GM18511 (cell line): Measurements from ENCODE around the gene BRF1.
A peak's percentile ranks its signal among the peaks of the same experiment; 100 is the strongest.
"Not testable (repeated sequence)": the region's sequence is repeated elsewhere in the genome, so short reads cannot be mapped to it uniquely, and the experiment has no call there.

Source experiments
- ATAC-seq: cut with Tn5 transposase; IDR thresholded peaks from one replicate; pipeline ENCODE4 v1.9.1; 2021; ENCODE audit warnings: mild to moderate bottlenecking, moderate library complexity; ENCODE audit not compliant: unreplicated experiment

The BRF1 gene

GRCh38 chr14:105297311-105297710 is 3.5 kb downstream of the BRF1 start:
- not testable (repeated sequence) for ATAC-seq

GRCh38 chr14:105294142-105294597 is 6.6 kb downstream of the BRF1 start:
- peak; percentile 70 for ATAC-seq

GRCh38 chr14:105292826-105293711 is 7.7 kb downstream of the BRF1 start:
- ATAC-seq: peak; percentile 26

- ATAC-seq: no peak
Measured at GRCh38 chr14:105290621-105291346, 10.0 kb downstream of the BRF1 start.

GRCh38 chr14:105288936-105289335 is 11.9 kb downstream of the BRF1 start:
- not testable (repeated sequence) for ATAC-seq

GRCh38 chr14:105287249-105288102 is 13.3 kb downstream of the BRF1 start:
- ATAC-seq: no peak

GRCh38 chr14:105286759-105287144 is 14.0 kb downstream of the BRF1 start:
- ATAC-seq: no peak

GRCh38 chr14:105285174-105285573 is 15.6 kb downstream of the BRF1 start:
- no peak for ATAC-seq

- ATAC-seq: no peak
Measured at GRCh38 chr14:105283899-105284298, 16.9 kb downstream of the BRF1 start.

- ATAC-seq: no peak
Measured at GRCh38 chr14:105283028-105283427, 17.8 kb downstream of the BRF1 start.

- no peak for ATAC-seq
Measured at GRCh38 chr14:105282098-105282725, 18.6 kb downstream of the BRF1 start.

- no peak for ATAC-seq
Measured at GRCh38 chr14:105281371-105282097, 19.3 kb downstream of the BRF1 start.

- ATAC-seq: no peak
Measured at GRCh38 chr14:105280525-105280924, 20.3 kb downstream of the BRF1 start.

- ATAC-seq: no peak
Measured at GRCh38 chr14:105279642-105280361, 21.0 kb downstream of the BRF1 start.

GRCh38 chr14:105277448-105277847 is 23.4 kb downstream of the BRF1 start:
- ATAC-seq: not testable (repeated sequence)

- ATAC-seq: no peak
Measured at GRCh38 chr14:105275267-105275946, 25.4 kb downstream of the BRF1 start.

- no peak for ATAC-seq
Measured at GRCh38 chr14:105274637-105275036, 26.2 kb downstream of the BRF1 start.

- ATAC-seq: no peak
Measured at GRCh38 chr14:105273062-105273461, 27.7 kb downstream of the BRF1 start.

GRCh38 chr14:105272623-105273022 is 28.2 kb downstream of the BRF1 start:
- no peak for ATAC-seq
